ENCODE measurements around the gene PTPRN. TPM values are rescaled to one million over a fixed set of nuclear protein-coding genes. Genes with fewer than 3 reads are reported as not detected.

The PTPRN gene
- total RNA-seq = not detected in 2 replicates

DNA sequence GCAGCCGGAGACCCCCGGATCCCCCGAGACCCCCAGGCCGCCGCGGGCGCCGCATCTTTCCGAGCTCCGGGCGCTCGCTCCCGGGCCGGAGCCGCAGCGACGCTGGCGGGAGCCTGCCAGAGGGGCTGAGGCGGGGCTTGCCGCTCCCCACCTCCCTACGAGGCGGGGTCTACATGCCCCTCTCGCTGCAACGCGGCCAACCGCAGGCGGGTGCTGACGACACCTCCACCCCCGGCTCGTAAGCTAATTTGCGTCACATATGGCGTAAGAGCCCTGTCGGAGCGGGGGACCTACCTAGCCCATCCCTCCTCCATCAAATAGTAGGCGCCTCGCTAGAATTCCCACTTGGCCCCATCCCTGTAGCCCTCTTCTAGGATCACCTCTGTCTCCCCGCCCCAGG, at the start of gene PTPRN:
TSS of gene PTPRN (minus strand) at position 124 of the 400 bp plus-strand sequence. CDS start at position 55, 69 bp downstream.

DNA sequence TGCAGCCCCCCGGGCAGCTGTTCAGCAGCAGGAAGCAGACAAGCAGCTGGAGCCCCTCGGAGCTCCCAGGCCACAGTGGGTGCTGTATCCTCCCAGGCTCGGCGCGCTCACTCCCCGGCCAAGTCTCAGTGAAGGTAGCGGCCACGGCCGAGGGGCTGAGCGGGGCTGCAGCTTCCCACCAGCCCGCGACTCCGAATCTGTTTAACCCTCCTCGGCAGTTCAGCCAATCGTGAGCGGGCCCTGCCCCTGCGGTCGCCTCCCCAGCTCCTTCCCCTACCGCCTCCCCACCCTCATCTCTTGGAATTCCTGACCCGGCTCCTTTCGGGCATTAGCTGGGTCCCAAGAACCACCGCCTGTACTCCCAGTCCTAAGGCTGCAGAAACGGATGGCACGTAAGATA, 23.3 kb upstream of the PTPRN start, which contains the start of gene RESP18:
TSS of gene RESP18 (minus strand) at position 203 of the 400 bp plus-strand sequence.

DNA sequence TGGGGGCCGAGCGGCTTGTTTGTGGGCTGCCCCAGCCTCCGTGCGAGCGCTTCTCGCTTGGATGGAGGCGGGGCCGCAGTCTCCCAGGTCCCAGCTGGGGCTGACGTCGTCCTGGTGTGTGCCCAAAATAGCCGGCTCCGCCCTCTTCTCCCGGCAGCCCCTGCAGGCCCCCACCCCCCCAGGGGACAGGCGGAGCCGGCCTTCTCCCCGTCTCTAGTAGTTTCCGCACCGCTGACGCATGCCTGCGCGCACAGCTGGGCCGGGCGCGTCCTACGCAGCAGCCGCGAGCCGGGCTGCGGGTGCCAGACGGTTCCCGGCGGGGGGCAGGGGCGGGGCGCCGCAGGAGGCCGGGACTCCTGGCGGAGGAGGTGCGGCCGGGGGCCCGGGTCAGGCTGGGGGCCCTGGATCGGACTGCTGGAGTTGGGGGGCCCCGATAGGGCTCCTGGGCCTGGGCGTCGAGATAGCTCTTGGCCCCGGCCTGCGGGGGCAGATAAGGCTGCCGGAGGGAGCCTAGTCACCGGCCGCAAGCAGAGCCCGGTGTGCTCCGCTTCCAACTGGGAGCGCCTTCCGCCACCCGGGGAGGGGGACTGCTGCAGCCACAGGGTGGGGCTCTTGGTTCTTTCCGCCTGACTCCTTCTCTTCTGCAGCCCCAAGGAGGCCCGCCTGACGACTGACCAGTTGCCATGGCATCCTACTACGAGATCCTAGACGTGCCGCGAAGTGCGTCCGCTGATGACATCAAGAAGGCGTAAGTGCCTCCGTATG, 29.9 kb downstream of the PTPRN start, which contains the start of gene DNAJB2:
TSS of gene DNAJB2 (plus strand) at position 216 of the 765 bp plus-strand sequence. CDS start at position 684, 468 bp downstream.

DNA sequence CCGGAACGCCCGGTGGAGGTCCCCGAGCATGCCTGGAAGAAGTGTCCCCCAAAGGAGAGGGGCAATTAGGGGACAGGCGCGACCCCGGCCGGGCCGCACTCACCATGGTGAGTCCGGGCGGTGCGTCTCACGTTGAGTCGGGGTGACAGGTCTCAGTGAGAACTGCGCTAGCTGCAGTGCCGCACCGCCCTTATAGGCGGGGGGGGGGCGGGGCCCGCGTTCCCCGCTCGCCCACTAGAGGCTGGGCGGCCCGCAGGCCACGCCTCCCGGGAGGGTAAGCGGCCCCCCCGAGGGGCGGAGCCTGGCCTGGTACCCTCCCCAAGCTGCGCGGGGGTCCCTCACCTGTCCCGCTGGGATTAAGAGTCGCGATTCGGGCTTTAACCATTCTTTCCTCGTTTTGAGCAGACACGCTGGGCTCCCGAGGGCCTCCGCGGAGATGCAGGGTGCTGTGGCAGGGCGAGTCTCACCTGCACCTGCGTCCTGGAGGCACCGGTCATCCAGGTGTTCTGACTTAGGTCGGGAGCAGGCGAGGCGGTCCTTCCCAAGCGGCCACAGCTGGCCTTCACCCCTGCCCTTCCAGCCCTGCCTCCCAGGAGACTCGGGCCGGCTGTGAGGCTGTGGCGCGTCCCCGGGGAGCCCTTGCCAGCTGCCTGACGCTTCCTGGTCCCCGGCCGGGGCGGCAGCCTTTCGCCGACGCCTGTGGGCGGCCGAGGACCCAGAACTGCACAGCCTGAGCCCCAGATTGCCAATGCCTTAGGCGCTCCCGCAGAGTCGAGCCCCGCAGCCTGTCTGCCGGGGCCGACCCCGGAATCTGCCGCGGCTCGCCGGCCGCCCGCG, 55.2 kb downstream of the PTPRN start, which contains the start of gene TUBA4A:
TSS of gene TUBA4A (minus strand) at position 166 of the 837 bp plus-strand sequence. CDS start at position 106, 60 bp downstream.

DNA sequence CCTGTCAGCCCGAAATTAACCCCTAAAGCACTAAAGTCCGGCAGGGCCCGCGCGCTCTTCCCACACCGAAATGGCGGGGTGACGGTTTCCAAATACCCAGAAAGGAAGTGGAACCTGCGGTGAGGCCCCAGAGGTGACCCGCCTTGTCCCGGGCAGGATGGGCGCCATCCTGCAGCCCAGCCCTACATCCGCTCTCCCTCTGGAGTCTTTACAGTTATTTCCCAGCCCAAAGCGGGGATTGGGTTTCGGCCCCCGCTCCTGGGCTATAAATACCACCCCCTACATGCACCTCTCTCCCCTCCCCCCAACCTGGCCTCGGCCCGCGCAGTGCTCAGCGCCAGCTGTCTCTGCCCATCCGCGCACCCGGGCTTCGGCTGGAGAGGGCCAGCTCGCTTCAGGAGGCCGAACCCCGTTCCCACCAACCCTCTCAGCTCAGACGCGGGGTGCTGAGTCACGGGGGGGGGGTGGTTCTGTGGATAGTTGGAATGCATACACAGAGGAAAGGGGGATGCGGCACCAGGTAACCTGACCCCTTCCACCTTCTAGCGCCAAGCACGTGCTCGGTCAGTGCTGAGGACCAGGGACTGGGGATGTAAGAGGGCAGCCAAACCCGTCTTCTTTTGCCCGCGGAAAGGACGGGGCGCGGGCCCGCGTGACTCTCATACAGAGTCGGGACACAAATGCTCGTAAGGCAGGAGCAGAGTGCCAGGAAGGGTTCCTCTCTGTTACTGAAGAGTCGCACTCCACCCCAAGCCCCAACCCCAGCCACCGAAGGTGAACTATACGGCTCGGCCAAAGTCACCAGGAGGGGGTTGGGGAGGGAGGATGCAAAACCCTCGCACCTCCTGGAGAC, 56.1 kb downstream of the PTPRN start, which contains the start of gene TUBA4B:
TSS of gene TUBA4B (plus strand) at position 344 of the 853 bp plus-strand sequence. CDS start at position 509, 165 bp downstream.

DNA sequence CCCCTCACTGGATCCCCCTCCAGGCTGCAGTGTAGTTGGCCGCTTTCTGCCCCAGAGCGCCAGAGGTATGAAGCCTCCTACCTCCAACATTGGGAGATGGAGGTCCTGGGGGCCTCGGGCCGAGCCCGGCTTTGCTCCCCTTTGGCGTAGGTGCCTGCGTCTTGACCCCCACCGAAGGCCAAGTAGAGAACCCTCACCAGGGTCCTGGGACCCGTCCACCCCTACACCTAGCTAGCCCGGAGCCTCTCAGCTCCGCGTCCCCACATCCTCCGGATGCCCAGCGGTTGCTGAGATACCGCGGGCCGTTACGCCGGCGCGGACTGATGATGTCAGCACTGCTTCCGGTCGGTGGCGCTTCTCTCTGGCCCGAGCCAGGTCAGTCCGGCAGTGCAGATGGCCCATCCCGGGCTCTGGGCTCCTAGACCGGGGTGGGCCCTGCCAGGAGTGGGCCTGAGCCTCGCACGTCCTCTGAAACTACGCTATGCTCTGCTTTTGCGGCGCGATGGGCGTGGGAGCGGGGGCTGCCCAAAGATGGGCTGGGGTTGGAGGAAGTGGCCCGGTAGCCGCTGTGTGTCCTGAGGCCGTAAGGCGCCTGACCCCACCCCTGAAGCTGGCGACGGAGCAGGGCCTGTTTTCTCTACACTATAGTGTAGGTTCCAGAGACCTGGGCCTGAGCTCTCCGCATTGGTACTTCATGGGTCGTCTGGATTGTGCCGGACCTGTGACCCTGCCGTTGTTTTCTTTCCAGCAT, 63.9 kb downstream of the PTPRN start, which contains the start of the genes GLB1L and STK16:
TSS of gene GLB1L (minus strand) at position 297 of the 751 bp plus-strand sequence. CDS start 1,871 bp downstream, outside the sequence.
TSS of gene STK16 (plus strand) at position 332 of the 751 bp plus-strand sequence. CDS start 521 bp downstream, outside the sequence.

Other genes starting within 250 kb of the PTPRN start
- not detected in 2 replicates for gene IHH, start 248.5 kb downstream of the PTPRN start, total RNA-seq
- gene NHEJ1, start 148.6 kb downstream of the PTPRN start, total RNA-seq = 16.9 and 18.3 TPM in 2 replicates
- 0.60 and 0.79 TPM in 2 replicates for gene SLC23A3, start 139.4 kb downstream of the PTPRN start, total RNA-seq
- 35.3 and 37.0 TPM in 2 replicates for gene CNPPD1, start 132.5 kb downstream of the PTPRN start, total RNA-seq
- 43.6 and 44.4 TPM in 2 replicates for gene RETREG2, start 131.1 kb downstream of the PTPRN start, total RNA-seq
- 24.4 and 30.4 TPM in 2 replicates for gene ZFAND2B, start 102.6 kb downstream of the PTPRN start, total RNA-seq
- gene ABCB6, start 90.4 kb downstream of the PTPRN start, total RNA-seq = 15.5 and 15.6 TPM in 2 replicates
- gene ATG9A, start 79.8 kb downstream of the PTPRN start, total RNA-seq = 48.8 and 71.1 TPM in 2 replicates
- 13.6 and 16.9 TPM in 2 replicates for gene ANKZF1, start 79.6 kb downstream of the PTPRN start, total RNA-seq
- 4.5 and 7.5 TPM in 2 replicates for gene GLB1L, start 64.0 kb downstream of the PTPRN start, total RNA-seq
- gene STK16, start 63.9 kb downstream of the PTPRN start, total RNA-seq = 9.6 and 11.7 TPM in 2 replicates
- gene TUBA4B, start 56.2 kb downstream of the PTPRN start, total RNA-seq = not detected in 2 replicates
- 13.6 and 22.3 TPM in 2 replicates for gene TUBA4A, start 55.5 kb downstream of the PTPRN start, total RNA-seq
- gene DNAJB2, start 30.0 kb downstream of the PTPRN start, total RNA-seq = 11.6 and 17.8 TPM in 2 replicates
- not detected in 2 replicates for gene RESP18, start 23.3 kb upstream of the PTPRN start, total RNA-seq
- 46.8 and 54.5 TPM in 2 replicates for gene DNPEP, start 78.5 kb upstream of the PTPRN start, total RNA-seq
- gene DES, start 109.0 kb upstream of the PTPRN start, total RNA-seq = not detected in 2 replicates
- 0.05 TPM in 1 of 2 replicates, not detected in the other for gene SPEG, start 125.4 kb upstream of the PTPRN start, total RNA-seq
- 35.7 and 45.9 TPM in 2 replicates for gene GMPPA, start 189.5 kb upstream of the PTPRN start, total RNA-seq
- gene ASIC4, start 205.1 kb upstream of the PTPRN start, total RNA-seq = not detected in 2 replicates
- gene CHPF, start 234.4 kb upstream of the PTPRN start, total RNA-seq = 0.27 and 0.44 TPM in 2 replicates
- not detected in 2 replicates for gene TMEM198, start 234.6 kb upstream of the PTPRN start, total RNA-seq

Data from mammary microvascular endothelial cell (primary cell).